ENCODE data around the gene ENTPD5. TPM values are rescaled to one million over a fixed set of nuclear protein-coding genes. Genes with fewer than 3 reads are reported as not detected.

Gene ENTPD5
- total RNA-seq, 4 donors from 2014 or later, result 0.59 to 285 (median 14.0) TPM

DNA sequence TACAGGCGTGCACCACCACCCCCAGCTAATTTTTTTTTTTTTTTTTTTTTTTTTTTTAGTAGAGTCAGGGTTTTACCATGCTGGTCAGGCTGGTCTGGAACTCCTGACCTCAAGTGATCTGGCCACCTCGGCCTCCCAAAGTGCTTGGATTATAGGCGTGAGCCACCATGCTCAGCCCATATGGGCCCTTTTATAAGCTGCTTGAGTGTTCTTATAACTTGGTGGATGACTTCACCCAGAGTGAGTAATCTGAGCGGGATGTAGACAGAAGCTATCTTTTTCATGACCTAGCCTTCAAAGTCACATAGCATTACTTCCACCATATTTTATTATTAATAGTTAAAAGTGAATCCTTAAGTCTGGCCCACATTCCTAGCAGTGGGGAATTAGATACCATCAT, 16.5 kb upstream of the ENTPD5 start:
- H3K4me1 ChIP-seq, result no peaks in the 10 kb centered on the region
- no peak for DNase-seq
- intact Hi-C loops (cut with DNase I; ENCODE audit: low total_unique reads), result no loop called here
- H3K4me3 ChIP-seq, result no peak overlapping the region
- no peak overlapping the region for H3K27ac ChIP-seq
- H3K27me3 ChIP-seq, result no peaks in the 10 kb centered on the region
- no peaks in the 10 kb centered on the region for H3K36me3 ChIP-seq
- TF ChIP-seq, protein P1, sequence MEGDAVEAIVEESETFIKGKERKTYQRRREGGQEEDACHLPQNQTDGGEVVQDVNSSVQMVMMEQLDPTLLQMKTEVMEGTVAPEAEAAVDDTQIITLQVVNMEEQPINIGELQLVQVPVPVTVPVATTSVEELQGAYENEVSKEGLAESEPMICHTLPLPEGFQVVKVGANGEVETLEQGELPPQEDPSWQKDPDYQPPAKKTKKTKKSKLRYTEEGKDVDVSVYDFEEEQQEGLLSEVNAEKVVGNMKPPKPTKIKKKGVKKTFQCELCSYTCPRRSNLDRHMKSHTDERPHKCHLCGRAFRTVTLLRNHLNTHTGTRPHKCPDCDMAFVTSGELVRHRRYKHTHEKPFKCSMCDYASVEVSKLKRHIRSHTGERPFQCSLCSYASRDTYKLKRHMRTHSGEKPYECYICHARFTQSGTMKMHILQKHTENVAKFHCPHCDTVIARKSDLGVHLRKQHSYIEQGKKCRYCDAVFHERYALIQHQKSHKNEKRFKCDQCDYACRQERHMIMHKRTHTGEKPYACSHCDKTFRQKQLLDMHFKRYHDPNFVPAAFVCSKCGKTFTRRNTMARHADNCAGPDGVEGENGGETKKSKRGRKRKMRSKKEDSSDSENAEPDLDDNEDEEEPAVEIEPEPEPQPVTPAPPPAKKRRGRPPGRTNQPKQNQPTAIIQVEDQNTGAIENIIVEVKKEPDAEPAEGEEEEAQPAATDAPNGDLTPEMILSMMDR (IDR thresholded peaks at IDR 0.05), result no peak
- no peak for TF ChIP-seq POLR2A (IDR thresholded peaks at IDR 0.05)
- H3K9me3 ChIP-seq, result no peaks in the 10 kb centered on the region

DNA sequence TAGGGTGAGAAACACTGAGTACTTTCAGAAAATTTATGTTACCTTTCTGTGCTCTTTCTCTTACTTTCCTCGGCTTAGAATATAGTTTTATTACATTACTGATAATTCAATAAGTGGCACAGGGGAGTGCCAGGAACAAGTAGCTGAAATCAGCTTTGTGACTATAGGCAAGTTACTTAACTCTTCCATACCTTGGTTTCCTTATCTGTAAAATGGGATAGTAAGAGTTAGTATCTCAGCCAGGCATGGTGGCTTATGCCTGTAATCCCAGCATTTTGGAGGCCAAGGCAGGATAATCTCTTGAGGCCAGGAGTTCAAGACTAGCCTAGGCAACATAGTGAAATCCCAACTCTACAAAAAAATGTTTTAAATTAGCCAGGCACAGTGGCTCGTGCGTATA, 15.5 kb upstream of the ENTPD5 start:
- intact Hi-C loops (cut with DNase I; ENCODE audit: low total_unique reads), result no loop called here

DNA sequence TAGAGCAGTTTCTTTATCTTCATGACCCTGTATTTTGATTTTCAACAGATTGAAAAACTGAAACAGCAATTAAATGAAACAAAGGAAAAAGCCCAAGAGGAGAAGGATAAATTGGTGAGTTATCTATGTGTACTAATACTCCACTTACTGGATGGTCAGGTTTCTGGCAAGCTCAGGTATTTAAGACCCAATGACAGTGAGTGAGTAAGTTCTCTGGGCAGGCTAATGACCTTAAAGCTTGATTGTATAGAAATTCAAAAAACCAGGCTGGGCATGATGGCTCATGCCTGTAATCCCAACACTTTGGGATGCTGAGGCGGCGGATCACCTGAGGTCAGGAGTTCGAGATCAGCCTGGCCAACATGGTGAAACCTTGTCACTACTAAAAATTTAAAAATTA, 10.0 kb upstream of the ENTPD5 start:
- H3K4me1 ChIP-seq, result no peaks in the 10 kb centered on the region
- DNase-seq, result no peak
- H3K4me3 ChIP-seq, result no peak overlapping the region
- H3K36me3 ChIP-seq, result no peaks in the 10 kb centered on the region
- intact Hi-C loops (cut with DNase I; ENCODE audit: low total_unique reads), result no loop called here
- H3K27me3 ChIP-seq, result no peaks in the 10 kb centered on the region
- no peaks in the 10 kb centered on the region for H3K9me3 ChIP-seq
- no peak overlapping the region for H3K27ac ChIP-seq
- TF ChIP-seq, protein P1 (IDR thresholded peaks at IDR 0.05), result no peak
- TF ChIP-seq POLR2A (IDR thresholded peaks at IDR 0.05), result no peak

More for the DNA sequence above, 15.5 kb upstream of the ENTPD5 start:
- no peak overlapping the region for H3K4me3 ChIP-seq
- no peaks in the 10 kb centered on the region for H3K4me1 ChIP-seq
- no peaks in the 10 kb centered on the region for H3K9me3 ChIP-seq
- H3K27me3 ChIP-seq, result no peaks in the 10 kb centered on the region
- no peak for DNase-seq
- no peak overlapping the region for H3K27ac ChIP-seq
- H3K36me3 ChIP-seq, result no peaks in the 10 kb centered on the region
- no peak for TF ChIP-seq POLR2A (IDR thresholded peaks at IDR 0.05)
- TF ChIP-seq, protein P1 (IDR thresholded peaks at IDR 0.05), result no peak

DNA sequence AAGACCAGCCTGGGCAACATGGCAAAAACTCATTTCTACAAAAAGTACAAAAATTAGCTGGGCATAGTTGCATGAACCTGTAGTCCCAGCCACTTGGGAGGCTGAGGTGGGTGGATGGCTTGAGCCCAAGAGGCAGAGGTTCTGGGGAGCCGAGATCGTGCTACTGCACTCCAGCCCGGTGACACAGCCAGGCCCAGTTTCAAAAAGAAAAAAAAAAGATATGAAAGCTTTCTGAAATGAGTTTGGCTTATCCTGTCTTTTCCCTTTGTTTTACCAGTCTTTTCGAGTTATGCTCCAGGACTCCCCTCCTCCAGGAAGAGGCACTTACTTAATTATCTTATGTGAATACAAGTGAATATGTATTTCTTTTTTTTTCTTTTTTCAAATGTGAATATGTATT, 3.3 kb upstream of the ENTPD5 start:
- Histone ChIP-seq H3K4me3 (no peak overlapping the region), H3K9me3 (no peaks in the 10 kb centered on the region), H3K36me3 (no peaks in the 10 kb centered on the region), H3K27ac (no peak overlapping the region), H3K4me1 (no peaks in the 10 kb centered on the region), H3K27me3 (no peaks in the 10 kb centered on the region)
- intact Hi-C loops (cut with DNase I; ENCODE audit: low total_unique reads), result no loop called here
- TF ChIP-seq POLR2A (IDR thresholded peaks at IDR 0.05), result no peak
- TF ChIP-seq, protein P1 (IDR thresholded peaks at IDR 0.05), result no peak
- no peak for DNase-seq

DNA sequence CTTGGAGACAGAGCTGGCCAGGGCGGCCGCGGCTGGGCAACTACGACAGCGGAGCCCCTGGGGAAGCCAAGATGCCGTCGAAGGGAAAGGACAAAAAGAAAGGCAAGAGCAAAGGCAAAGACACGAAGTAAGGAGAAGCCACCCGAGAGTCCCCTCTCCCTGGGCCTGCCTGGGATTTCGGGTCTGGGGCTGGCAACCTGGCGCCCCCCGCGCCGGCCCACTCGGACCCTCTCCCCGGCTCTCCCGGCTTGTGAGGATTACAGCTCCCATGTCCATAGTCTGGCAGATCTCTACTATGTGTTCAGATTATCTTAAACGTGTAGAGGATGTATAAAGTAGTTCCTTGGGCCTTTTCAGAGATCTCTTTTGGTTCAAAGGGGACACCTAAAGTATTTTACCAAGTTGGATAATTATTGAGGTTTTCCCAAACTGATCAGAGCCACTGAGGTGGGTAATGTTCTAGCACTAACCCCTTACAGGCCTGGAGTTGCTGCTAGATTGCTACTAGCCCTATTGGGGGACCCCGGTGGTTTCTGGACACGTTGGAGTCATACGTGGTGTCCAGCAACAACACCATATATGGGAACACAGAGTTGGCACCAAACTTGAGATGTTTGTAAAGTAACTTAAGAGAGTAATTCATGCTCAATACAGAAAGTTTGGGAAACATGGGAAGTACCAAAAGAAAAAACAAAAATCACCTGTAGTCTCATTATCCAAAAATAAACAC, 485 bp upstream of the ENTPD5 start:
- peak in 1 of 2 donors; percentile 28 for DNase-seq
- Histone ChIP-seq H3K9me3 (no peaks in the 10 kb centered on the region), H3K27me3 (no peaks in the 10 kb centered on the region), H3K27ac (peak overlapping the region; percentile 89 to 93), H3K4me3 (peak overlapping the region; percentile 67 to 82), H3K36me3 (no peaks in the 10 kb centered on the region), H3K4me1 (no peaks in the 10 kb centered on the region)
- intact Hi-C loops (cut with DNase I; ENCODE audit: low total_unique reads), result no loop called here
- TF ChIP-seq POLR2A (IDR thresholded peaks at IDR 0.05), result no peak
- TF ChIP-seq, protein P1 (IDR thresholded peaks at IDR 0.05), result no peak

All from uterus (tissue), 4 donors.